ENCODE measurements around the gene ZNF148.

DNA sequence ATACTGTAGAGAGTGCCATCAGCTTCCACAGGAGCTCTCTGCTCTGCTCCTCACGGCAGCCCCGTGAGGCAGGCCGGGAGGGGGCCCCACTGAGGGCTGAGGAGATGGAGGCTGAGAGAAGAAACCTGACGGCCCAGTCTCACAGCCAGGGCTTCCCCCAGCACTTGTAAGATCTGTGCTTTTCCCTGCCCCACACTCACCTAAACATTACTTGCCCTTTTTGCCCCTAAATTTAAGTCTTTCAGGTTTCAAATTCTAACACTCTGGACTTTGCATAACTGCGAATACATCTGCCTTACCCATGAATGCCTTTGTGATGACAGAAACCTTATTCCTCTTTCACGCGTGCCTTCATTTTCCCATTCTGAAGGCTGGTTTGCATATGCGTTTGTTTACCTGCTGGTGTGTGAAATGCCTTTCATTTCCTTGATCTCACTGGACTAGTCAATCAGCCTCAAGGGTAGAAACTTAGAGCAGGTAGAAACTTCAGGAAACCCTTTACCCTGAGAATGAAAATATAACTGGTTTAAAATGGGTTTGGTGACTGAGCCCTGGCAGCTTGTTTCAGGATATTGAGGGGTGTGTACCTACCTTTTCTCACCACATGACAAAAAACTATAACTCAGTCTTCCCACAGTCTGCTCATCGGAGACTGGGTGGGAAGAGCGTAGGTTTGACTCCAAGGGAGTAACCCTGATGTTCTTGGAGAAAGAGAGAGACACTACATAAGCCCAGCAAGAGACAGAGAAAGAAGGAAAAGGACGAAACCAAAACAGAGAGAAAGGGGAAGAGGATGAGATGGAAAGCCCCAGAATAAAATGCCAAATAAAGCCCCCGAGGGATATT lies 182.7 kb downstream of the ZNF148 start:
- TF ChIP-seq, protein P1, sequence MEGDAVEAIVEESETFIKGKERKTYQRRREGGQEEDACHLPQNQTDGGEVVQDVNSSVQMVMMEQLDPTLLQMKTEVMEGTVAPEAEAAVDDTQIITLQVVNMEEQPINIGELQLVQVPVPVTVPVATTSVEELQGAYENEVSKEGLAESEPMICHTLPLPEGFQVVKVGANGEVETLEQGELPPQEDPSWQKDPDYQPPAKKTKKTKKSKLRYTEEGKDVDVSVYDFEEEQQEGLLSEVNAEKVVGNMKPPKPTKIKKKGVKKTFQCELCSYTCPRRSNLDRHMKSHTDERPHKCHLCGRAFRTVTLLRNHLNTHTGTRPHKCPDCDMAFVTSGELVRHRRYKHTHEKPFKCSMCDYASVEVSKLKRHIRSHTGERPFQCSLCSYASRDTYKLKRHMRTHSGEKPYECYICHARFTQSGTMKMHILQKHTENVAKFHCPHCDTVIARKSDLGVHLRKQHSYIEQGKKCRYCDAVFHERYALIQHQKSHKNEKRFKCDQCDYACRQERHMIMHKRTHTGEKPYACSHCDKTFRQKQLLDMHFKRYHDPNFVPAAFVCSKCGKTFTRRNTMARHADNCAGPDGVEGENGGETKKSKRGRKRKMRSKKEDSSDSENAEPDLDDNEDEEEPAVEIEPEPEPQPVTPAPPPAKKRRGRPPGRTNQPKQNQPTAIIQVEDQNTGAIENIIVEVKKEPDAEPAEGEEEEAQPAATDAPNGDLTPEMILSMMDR (IDR thresholded peaks at IDR 0.05) = no peak
- TF ChIP-seq POLR2A (IDR thresholded peaks at IDR 0.05) = no peak
